ENCODE measurements around the gene ZNF552.
"Not testable (repeated sequence)": the region's sequence is repeated elsewhere in the genome, so short reads cannot be mapped to it uniquely, and the experiment has no call there.

ZNF552 gene

DNA sequence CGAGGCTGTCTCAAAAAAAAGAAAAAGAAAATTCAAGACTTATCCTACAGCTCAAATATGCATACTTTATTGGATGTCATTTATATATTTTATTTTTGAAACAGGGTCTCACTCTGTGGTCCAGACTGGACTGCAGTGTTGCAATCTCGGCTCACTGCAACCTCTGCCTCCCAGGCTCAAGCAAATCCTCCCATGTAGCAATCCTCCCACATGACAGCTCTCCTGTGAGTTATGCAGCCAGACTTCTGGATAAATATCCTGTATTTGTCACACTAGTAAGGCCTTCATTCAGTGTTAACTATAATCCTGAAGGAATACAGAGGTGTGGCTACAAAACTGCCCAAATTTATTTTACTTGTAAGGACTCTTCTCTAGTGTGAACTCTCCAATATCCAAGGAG, 7.2 kb downstream of the ZNF552 start:
- no peaks in the 10 kb centered on the region for H3K27me3 ChIP-seq (ENCODE audit: control insufficient read depth in 2 of 2, insufficient read depth in 2 of 2, low read length in 2 of 2)
- H3K9ac ChIP-seq (ENCODE audit: low read depth in 1 of 2, low read length in 2 of 2): no peak overlapping the region
- H3K4me3 ChIP-seq (ENCODE audit: low read length in 2 of 2): no peak overlapping the region
- peaks cover 11% of the 10 kb centered on the region in 2 donors for H3K4me1 ChIP-seq (ENCODE audit: control insufficient read depth in 2 of 2, insufficient read depth in 2 of 2, low read length in 2 of 2)
- no peak overlapping the region for H3K27ac ChIP-seq (ENCODE audit: low read depth in 2 of 2, low read length in 2 of 2)
- peaks cover 26 to 30% of the 10 kb centered on the region in 2 donors for H3K36me3 ChIP-seq (ENCODE audit: control insufficient read depth in 2 of 2, insufficient read depth in 2 of 2, low read length in 2 of 2)
- no peaks in the 10 kb centered on the region for H3K9me3 ChIP-seq (ENCODE audit: control insufficient read depth in 2 of 2, low read length in 2 of 2)

DNA sequence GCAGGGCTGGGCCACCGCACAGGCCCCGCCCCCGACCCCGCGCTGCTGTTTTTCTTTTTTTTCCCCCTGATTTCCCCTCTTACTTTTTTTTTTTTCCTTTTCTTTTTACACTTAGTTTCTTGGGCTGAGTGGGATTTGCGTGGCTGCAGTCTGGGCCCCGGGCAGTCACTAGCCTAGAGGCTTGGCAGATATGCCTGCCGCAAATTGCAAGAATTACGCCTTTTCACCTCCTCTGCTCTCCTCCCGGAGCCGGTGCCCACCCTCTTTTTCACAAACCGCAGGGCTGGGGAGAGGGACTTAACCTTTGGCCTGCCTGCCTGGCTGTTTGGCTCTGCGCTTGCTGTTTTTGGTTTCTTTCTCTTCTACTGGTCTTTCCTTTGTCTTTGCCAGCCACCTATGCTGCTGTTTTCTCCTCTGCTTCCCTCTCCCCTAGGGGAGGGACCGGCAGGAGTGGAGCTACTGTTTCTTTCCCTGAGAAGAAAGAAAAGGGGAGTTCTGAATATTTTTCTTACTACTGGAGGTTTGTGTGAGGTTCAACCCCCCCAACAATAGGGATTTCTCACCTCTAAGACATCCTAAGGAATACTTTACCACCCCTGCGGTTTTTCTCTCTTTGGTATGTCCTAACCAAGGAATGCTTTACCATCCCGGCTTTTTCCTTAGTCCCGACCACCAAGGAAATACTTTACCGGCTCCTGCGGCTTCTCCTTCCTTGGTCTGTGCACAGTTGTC, 11.0 kb downstream of the ZNF552 start:
- peak overlapping the region; percentile 75 to 88 for H3K27ac ChIP-seq (ENCODE audit: low read depth in 2 of 2, low read length in 2 of 2)

DNA sequence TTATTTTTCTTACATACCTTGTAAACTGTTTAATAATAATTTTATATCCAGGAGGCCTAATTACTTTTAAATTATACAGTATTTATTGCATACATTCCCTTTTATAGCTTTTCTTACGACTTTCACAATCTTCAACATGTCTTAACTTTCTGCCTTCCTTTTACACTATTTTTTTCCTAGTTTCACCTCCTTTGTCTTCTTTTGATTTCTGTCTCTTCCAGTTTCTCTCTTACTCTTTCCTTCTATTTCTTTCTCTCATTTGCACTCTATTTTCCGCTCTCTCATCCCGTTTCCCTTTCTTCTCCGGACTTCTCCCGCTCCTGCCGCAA, 11.5 kb downstream of the ZNF552 start:
- H3K4me1 ChIP-seq (ENCODE audit: control insufficient read depth in 2 of 2, insufficient read depth in 2 of 2, low read length in 2 of 2): peaks cover 12 to 22% of the 10 kb centered on the region in 2 donors
- no peaks in the 10 kb centered on the region for H3K27me3 ChIP-seq (ENCODE audit: control insufficient read depth in 2 of 2, insufficient read depth in 2 of 2, low read length in 2 of 2)
- H3K9me3 ChIP-seq (ENCODE audit: control insufficient read depth in 2 of 2, low read length in 2 of 2): no peaks in the 10 kb centered on the region
- peaks cover 7% of the 10 kb centered on the region in 2 donors for H3K36me3 ChIP-seq (ENCODE audit: control insufficient read depth in 2 of 2, insufficient read depth in 2 of 2, low read length in 2 of 2)
- H3K9ac ChIP-seq (ENCODE audit: low read depth in 1 of 2, low read length in 2 of 2): peak overlapping the region; percentile 65 to 77
- peak overlapping the region; percentile 56 to 83 for H3K4me3 ChIP-seq (ENCODE audit: low read length in 2 of 2)
- peak overlapping the region; percentile 75 to 88 for H3K27ac ChIP-seq (ENCODE audit: low read depth in 2 of 2, low read length in 2 of 2)

More for the DNA sequence above, 11.0 kb downstream of the ZNF552 start:
- peak overlapping the region; percentile 65 to 77 for H3K9ac ChIP-seq (ENCODE audit: low read depth in 1 of 2, low read length in 2 of 2)
- H3K27me3 ChIP-seq (ENCODE audit: control insufficient read depth in 2 of 2, insufficient read depth in 2 of 2, low read length in 2 of 2): no peaks in the 10 kb centered on the region
- H3K4me3 ChIP-seq (ENCODE audit: low read length in 2 of 2): peak overlapping the region; percentile 56 to 83
- H3K36me3 ChIP-seq (ENCODE audit: control insufficient read depth in 2 of 2, insufficient read depth in 2 of 2, low read length in 2 of 2): peaks cover 11 to 12% of the 10 kb centered on the region in 2 donors
- H3K4me1 ChIP-seq (ENCODE audit: control insufficient read depth in 2 of 2, insufficient read depth in 2 of 2, low read length in 2 of 2): peaks cover 12 to 22% of the 10 kb centered on the region in 2 donors
- no peaks in the 10 kb centered on the region for H3K9me3 ChIP-seq (ENCODE audit: control insufficient read depth in 2 of 2, low read length in 2 of 2)

DNA sequence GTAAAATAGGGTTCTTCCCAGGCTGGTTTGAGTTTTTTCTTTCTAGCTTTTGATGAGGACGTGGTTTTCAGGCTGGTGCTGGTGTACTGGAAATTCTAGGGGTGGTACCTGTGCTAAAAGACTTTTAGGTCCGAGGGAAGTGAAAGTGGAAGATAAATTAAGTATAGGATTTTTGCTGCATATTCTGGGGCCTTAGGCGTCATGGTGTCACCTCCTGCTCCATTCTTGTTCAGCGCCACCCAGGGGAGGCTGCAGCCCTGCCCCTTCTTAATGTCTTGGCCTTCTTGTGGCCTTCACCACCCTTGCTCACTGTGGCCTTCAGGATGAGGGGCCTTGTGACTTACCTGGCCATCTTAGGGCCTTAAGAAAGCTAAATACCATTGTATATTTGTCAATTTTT, 12.4 kb downstream of the ZNF552 start:
- H3K27ac ChIP-seq (ENCODE audit: low read depth in 2 of 2, low read length in 2 of 2): peak overlapping the region in 1 of 2 donors; percentile 6
- H3K27me3 ChIP-seq (ENCODE audit: control insufficient read depth in 2 of 2, insufficient read depth in 2 of 2, low read length in 2 of 2): no peaks in the 10 kb centered on the region
- H3K4me3 ChIP-seq (ENCODE audit: low read length in 2 of 2): no peak overlapping the region
- no peak overlapping the region for H3K9ac ChIP-seq (ENCODE audit: low read depth in 1 of 2, low read length in 2 of 2)
- no peaks in the 10 kb centered on the region for H3K36me3 ChIP-seq (ENCODE audit: control insufficient read depth in 2 of 2, insufficient read depth in 2 of 2, low read length in 2 of 2)
- no peaks in the 10 kb centered on the region for H3K9me3 ChIP-seq (ENCODE audit: control insufficient read depth in 2 of 2, low read length in 2 of 2)
- peaks cover 12 to 22% of the 10 kb centered on the region in 2 donors for H3K4me1 ChIP-seq (ENCODE audit: control insufficient read depth in 2 of 2, insufficient read depth in 2 of 2, low read length in 2 of 2)

DNA sequence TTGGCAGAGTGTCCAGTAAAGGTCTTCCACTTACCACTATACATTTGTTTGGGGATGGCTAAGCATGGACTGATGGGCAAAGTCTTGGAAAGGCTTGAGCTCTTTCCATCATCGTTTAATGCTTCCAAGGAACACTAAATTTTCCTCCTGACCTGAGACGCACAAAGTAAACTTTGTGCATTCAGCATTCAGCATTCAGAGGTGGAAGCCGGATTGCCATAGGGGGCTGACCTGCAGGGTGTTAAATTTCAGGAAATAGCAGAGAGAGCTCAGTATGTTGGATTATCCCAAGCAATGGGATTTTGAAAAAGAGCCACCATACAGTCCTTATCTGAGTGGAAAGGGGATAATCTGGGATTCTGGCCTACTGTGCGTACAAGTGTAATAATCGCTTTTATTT, 14.0 kb downstream of the ZNF552 start:
- Histone ChIP-seq H3K27ac (ENCODE audit: low read depth in 2 of 2, low read length in 2 of 2) (no peak overlapping the region), H3K4me1 (ENCODE audit: control insufficient read depth in 2 of 2, insufficient read depth in 2 of 2, low read length in 2 of 2) (peaks cover 11 to 22% of the 10 kb centered on the region in 2 donors), H3K36me3 (ENCODE audit: control insufficient read depth in 2 of 2, insufficient read depth in 2 of 2, low read length in 2 of 2) (peaks cover 5% of the 10 kb centered on the region in 2 donors), H3K9ac (ENCODE audit: low read depth in 1 of 2, low read length in 2 of 2) (no peak overlapping the region), H3K4me3 (ENCODE audit: low read length in 2 of 2) (no peak overlapping the region), H3K9me3 (ENCODE audit: control insufficient read depth in 2 of 2, low read length in 2 of 2) (no peaks in the 10 kb centered on the region), H3K27me3 (ENCODE audit: control insufficient read depth in 2 of 2, insufficient read depth in 2 of 2, low read length in 2 of 2) (no peaks in the 10 kb centered on the region)

DNA sequence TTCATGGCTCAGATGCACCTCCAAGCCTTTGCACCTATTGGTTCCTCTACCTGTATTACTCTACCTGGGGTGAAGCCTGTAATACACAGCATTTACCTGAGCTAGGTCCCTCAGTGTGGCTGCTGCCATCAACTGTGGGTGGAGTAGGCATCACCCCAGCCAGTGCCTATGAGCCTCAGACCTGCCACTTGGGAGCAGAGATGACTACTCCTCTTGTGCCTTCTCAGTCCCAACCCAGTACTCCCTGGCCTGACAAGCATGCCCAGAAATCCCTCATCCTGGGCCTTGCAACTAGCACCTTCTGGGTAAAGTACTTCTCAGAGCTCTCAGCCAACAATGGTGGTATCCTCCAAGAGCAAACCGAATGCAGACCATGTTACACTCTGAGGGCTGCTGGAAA, 18.1 kb downstream of the ZNF552 start:
- H3K4me3 ChIP-seq (ENCODE audit: low read length in 2 of 2); H3K27ac ChIP-seq (ENCODE audit: low read depth in 2 of 2, low read length in 2 of 2); H3K9ac ChIP-seq (ENCODE audit: low read depth in 1 of 2, low read length in 2 of 2); H3K4me1 ChIP-seq (ENCODE audit: control insufficient read depth in 2 of 2, insufficient read depth in 2 of 2, low read length in 2 of 2); H3K27me3 ChIP-seq (ENCODE audit: control insufficient read depth in 2 of 2, insufficient read depth in 2 of 2, low read length in 2 of 2); H3K9me3 ChIP-seq (ENCODE audit: control insufficient read depth in 2 of 2, low read length in 2 of 2): not testable (repeated sequence)
- peaks cover 15 to 16% of the 10 kb centered on the region in 2 donors for H3K36me3 ChIP-seq (ENCODE audit: control insufficient read depth in 2 of 2, insufficient read depth in 2 of 2, low read length in 2 of 2)

DNA sequence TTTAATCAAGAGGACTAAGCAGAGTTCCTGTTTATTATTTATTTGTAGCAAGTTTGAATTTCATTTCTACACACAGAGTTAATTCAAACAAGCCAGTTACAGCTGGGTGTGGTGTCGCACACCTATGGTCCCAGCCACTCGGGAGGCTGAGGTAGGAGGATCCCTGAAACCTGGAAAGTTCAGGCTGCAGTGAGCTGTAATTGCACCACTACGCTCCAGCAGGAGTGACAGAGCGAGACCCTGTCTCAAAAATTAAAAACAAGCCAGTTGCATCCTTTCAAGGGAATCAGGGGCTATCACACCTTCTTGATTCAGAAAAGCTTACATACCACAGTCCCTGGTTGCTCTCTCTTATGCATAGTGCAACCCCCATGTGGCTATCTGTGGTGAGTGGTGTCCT, 25.4 kb downstream of the ZNF552 start:
- H3K4me1 ChIP-seq (ENCODE audit: control insufficient read depth in 2 of 2, insufficient read depth in 2 of 2, low read length in 2 of 2): no peaks in the 10 kb centered on the region
- H3K27me3 ChIP-seq (ENCODE audit: control insufficient read depth in 2 of 2, insufficient read depth in 2 of 2, low read length in 2 of 2): no peaks in the 10 kb centered on the region
- H3K4me3 ChIP-seq (ENCODE audit: low read length in 2 of 2): no peak overlapping the region
- H3K27ac ChIP-seq (ENCODE audit: low read depth in 2 of 2, low read length in 2 of 2): no peak overlapping the region
- peaks cover 10 to 13% of the 10 kb centered on the region in 2 donors for H3K9me3 ChIP-seq (ENCODE audit: control insufficient read depth in 2 of 2, low read length in 2 of 2)
- H3K9ac ChIP-seq (ENCODE audit: low read depth in 1 of 2, low read length in 2 of 2): no peak overlapping the region
- H3K36me3 ChIP-seq (ENCODE audit: control insufficient read depth in 2 of 2, insufficient read depth in 2 of 2, low read length in 2 of 2): peaks cover 17 to 29% of the 10 kb centered on the region in 2 donors

DNA sequence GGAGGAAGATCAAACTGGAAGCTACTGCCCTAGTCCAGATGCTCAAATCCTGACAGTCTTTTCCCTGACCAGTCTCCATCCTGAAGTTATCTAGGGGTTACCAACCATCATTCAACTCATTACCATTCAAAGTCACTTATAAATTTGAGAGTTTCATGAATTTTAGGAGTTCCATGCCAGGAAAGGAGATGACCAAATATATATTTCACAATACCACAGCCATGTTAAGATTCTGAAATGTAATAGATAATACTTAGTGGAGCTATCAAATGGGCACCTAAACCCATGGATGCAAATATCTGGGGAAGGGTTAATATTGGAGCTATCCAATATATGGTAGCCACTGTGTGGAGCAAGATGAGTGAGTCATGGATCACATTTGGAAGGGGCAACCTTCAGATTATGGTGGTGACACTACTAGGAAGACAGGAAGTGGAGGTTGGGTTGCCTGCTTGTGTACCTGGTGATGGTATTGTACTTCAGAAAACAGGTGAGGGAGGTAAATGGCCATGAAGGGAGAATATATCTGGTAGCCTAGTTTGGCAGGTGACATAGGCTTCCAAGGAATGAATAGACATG, 26.5 kb downstream of the ZNF552 start:
- Histone ChIP-seq H3K36me3 (ENCODE audit: control insufficient read depth in 2 of 2, insufficient read depth in 2 of 2, low read length in 2 of 2) (peaks cover 17 to 29% of the 10 kb centered on the region in 2 donors), H3K27me3 (ENCODE audit: control insufficient read depth in 2 of 2, insufficient read depth in 2 of 2, low read length in 2 of 2) (no peaks in the 10 kb centered on the region), H3K27ac (ENCODE audit: low read depth in 2 of 2, low read length in 2 of 2) (no peak overlapping the region), H3K9me3 (ENCODE audit: control insufficient read depth in 2 of 2, low read length in 2 of 2) (peaks cover 10 to 13% of the 10 kb centered on the region in 2 donors), H3K4me1 (ENCODE audit: control insufficient read depth in 2 of 2, insufficient read depth in 2 of 2, low read length in 2 of 2) (no peaks in the 10 kb centered on the region), H3K4me3 (ENCODE audit: low read length in 2 of 2) (no peak overlapping the region), H3K9ac (ENCODE audit: low read depth in 1 of 2, low read length in 2 of 2) (no peak overlapping the region)

DNA sequence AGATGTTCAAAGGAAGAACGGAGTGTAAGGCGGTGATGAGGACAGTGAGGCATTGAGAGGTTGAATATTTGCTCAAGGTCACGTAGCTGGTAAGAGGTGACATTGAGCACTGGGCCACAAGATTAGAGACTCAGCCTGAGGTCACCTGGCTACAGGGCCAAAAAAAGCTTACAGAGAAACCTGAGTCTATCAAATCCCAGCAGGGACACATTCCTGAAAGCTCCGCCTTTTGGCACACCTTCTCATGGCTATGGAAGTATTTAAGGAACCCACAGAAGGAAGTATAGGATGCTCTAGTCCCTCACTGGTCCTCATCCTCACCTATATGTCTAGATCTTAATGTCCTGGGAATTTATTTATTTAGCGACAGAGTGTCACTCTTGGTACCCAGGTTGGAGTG, 27.8 kb downstream of the ZNF552 start:
- Histone ChIP-seq H3K27ac (ENCODE audit: low read depth in 2 of 2, low read length in 2 of 2) (no peak overlapping the region), H3K9ac (ENCODE audit: low read depth in 1 of 2, low read length in 2 of 2) (no peak overlapping the region), H3K9me3 (ENCODE audit: control insufficient read depth in 2 of 2, low read length in 2 of 2) (peaks cover 10 to 13% of the 10 kb centered on the region in 2 donors), H3K4me3 (ENCODE audit: low read length in 2 of 2) (no peak overlapping the region), H3K4me1 (ENCODE audit: control insufficient read depth in 2 of 2, insufficient read depth in 2 of 2, low read length in 2 of 2) (no peaks in the 10 kb centered on the region), H3K27me3 (ENCODE audit: control insufficient read depth in 2 of 2, insufficient read depth in 2 of 2, low read length in 2 of 2) (no peaks in the 10 kb centered on the region), H3K36me3 (ENCODE audit: control insufficient read depth in 2 of 2, insufficient read depth in 2 of 2, low read length in 2 of 2) (peaks cover 12 to 26% of the 10 kb centered on the region in 2 donors)

DNA sequence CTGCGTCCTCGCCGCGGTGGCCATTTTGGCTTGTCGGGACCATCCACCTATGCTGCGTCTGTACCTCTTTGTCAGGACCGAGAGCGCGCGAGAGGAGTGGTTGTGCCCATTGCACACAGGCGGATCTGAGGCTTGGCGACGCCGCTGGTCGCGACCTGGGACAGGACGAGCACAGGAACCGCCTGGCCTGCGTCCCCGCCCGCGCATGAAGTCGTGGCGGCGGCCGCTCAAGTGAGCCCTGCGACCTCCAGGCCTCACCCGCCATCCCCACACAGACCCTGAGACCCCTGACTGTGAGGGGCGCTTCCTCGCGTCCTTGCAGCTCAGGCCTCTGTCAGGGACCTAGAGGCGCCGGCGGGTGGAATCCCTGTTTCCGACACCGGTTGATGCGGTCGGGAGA, 28.4 kb downstream of the ZNF552 start:
- Histone ChIP-seq H3K27me3 (ENCODE audit: control insufficient read depth in 2 of 2, insufficient read depth in 2 of 2, low read length in 2 of 2) (no peaks in the 10 kb centered on the region), H3K4me3 (ENCODE audit: low read length in 2 of 2) (peak overlapping the region in 1 of 2 donors; percentile 5), H3K9ac (ENCODE audit: low read depth in 1 of 2, low read length in 2 of 2) (no peak overlapping the region), H3K9me3 (ENCODE audit: control insufficient read depth in 2 of 2, low read length in 2 of 2) (peaks cover 10 to 14% of the 10 kb centered on the region in 2 donors), H3K4me1 (ENCODE audit: control insufficient read depth in 2 of 2, insufficient read depth in 2 of 2, low read length in 2 of 2) (no peaks in the 10 kb centered on the region), H3K27ac (ENCODE audit: low read depth in 2 of 2, low read length in 2 of 2) (no peak overlapping the region), H3K36me3 (ENCODE audit: control insufficient read depth in 2 of 2, insufficient read depth in 2 of 2, low read length in 2 of 2) (peaks cover 11 to 24% of the 10 kb centered on the region in 2 donors)

All from mucosa of rectum (tissue), 2 donors.